ENCODE measurements around the gene ING5.
A peak's percentile ranks its signal among the peaks of the same experiment; 100 is the strongest.
"Not testable (repeated sequence)": the region's sequence is repeated elsewhere in the genome, so short reads cannot be mapped to it uniquely, and the experiment has no call there.

ING5 gene

DNA sequence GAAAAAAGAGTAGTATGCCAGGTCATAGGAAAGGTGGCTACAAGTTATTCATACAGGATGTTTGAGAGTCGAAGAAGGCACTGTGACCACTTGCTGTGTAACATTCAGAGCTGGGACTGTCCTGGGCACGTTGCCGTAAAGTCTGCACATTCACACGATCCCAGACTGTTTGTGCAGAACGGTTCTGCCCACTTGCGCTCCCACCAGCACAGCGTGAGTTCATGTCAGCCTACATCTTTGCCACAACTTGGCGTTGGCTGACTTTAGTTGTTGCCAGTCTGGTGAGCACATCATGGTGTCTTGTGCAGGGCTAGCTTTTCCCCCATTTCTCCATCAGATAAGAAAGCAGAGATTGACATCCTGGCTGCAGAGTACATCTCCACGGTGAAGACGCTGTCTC, 7.0 kb downstream of the ING5 start:
- DNase-seq: no peak

DNA sequence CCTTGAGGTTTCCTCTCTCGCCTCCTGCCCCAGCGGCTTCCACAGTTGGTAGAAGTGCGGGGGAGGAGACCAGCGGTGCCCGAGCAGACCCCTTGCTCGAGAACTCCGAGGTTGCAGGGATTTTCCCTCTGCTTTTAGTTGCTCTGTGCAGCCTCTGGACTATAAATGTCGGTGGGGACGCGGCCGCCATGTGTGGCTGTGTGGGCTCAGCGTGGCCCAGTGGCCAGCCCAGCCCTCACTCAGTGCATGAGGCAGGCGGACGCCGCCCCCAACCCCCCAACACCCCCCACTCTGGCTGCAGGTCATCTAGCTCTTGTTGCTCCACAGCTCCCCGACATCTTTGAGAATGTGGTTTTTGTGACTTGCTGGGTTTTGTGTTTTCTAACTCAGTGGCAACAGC, 17.3 kb downstream of the ING5 start:
- no peak for DNase-seq

DNA sequence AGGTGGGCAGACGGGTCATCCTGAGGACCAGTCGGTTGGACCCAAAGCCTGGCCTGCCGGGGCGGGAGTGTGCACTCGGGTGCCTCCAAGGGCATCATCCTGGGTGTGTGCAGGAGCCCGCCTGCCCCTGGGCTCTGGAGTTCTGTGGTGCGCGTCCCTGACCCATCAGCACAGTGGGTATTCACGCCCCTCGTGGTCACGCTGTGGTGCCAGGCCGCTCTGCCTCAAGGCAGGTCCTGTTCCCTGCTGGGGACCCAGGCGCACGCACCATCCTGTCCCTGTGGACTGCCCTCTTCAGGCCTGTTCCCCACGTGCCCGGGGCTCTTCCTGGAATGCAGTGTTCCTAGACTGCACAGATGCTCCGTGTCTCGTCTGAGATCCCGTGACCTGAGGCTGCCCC, 18.3 kb downstream of the ING5 start:
- DNase-seq: no peak

DNA sequence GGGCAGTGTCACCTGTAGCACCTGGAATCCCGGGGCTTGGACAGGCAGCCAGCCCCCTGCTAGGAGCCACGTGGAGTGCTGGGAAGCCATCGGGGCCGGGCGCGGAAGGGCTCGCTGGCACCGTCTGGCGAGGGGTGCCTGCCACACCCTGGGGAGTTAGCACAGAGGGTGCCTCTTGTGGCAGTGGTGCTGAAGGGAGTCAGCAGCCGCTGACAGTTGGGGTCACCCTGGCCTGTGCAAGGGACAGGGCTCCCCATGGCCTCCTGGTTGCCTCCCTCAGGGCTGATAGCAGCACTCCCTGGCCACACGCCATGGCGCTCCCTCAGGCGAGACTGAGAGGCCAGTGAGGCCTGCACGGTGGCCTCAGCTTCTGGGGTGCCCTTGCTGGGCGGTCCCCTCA, 18.7 kb downstream of the ING5 start:
- DNase-seq: no peak

DNA sequence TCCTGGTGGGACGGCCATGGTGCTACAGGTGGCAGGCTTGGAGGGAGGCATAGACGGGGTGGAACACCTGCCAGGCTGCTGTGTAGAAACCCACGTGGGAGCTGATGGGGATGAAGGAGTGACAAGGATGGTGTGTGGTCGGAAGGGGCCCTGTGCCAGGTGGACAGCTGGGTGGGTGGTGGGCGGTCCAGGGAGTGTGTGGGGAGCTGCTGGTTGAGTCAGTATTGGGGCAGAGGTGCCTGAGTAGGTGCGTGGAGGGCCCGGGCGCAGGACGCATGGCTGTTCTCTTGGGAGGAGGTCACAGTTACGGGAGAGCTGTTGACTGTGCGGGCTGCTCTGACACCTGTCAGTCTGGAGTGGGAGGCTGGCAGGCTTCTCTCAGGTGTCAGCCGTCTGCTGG, 20.0 kb downstream of the ING5 start:
- no peak for DNase-seq

DNA sequence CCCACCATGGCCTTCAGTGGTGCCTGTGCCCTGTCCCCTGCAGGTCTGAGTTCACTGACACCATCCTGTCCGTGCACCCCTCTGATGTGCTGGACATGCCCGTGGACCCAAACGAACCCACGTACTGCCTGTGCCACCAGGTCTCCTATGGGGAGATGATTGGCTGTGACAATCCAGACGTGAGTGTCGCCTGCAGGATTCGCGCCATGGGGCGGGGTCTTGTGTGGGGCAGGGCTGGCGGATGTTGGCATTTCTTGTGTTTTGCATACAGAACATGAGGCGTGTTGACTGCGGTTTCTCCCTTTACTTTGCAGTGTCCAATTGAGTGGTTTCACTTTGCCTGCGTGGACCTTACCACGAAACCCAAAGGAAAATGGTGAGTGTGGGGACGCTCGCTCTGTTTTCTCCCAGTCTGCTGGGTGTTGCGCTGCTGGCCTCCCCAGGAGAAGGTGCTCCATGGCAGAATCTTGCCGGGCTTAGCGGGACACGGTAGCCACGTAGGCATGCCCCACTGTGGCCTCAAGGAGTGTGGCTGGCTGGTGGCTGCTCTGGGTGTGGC, 21.1 kb downstream of the ING5 start:
- no peak for DNase-seq

DNA sequence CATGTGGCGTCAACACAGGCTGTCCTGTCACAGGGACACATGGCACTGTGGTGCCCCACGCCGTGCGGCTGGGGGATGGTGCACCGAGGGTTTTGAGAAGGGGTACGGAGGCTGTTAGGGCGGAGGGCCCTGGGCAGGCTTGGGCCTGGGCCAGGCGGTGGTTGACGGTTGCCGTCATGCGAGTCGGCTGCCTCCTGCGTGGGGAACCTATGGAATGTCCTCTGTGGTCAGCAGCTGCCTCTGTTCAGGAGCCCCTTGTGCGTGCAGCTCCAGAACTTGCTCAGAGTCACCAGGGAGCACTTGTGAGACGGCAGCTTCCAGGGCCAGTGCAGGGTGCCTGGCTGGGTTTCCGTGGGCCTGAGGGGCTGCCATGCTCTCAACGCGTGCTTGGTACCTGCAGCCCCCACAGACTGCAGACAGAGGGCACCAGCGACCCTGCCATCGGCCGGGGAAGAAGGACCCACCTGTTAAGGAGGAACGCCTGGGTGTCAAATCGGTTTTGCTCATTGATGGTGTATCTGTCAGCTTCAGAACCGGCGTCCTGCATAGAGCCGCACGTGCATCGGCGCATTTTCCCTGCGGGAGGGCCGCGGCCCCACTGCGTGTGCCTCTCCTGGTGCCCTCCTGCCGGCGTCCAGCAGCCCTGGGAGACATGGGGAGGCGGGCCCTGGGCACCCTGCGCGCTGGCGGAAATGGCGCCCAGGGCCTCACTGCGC, 22.6 kb downstream of the ING5 start:
- DNase-seq: no peak

DNA sequence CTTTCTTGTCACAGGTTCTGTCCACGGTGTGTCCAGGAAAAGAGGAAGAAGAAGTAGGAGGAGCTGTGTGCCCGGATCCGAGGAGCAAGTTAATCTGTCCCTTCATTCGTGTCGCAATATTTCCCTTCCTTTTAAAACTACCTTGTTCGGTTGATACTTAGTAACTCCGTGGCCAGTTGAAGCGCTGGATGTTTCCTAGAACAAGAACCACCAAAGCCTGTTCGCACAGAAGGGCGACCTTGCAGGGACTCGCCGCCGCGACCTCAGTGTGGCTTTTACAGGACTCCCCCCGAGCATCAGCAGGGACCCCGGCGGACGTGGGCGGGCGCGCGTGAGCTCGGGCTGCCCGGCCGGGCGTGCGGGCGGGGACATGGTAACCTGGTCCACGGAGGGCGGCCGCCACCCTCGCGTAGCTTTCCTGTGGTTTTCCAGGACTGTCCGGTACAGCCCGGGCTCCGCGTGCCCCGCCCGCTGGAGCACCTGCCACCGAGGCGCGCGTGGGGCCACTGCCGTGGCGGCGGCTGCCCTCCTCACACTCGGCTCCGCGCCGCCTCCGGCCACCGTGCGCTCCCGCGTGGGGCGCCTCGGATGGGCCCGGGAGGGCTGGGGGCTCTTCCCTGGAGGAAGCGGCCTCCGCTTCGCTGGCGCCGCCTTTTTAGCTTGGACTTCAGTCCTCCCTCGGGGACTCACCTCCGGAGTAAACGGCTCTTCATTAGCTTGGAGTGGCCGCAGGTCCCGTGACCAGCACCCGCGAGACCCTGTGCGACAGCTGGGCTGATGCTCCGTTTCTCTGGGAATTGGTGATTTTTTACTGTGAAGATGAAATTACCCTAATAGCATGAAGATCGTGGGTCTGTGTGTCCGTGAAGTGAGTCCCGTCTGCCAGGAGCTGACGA, 23.4 kb downstream of the ING5 start:
- DNase-seq: no peak

DNA sequence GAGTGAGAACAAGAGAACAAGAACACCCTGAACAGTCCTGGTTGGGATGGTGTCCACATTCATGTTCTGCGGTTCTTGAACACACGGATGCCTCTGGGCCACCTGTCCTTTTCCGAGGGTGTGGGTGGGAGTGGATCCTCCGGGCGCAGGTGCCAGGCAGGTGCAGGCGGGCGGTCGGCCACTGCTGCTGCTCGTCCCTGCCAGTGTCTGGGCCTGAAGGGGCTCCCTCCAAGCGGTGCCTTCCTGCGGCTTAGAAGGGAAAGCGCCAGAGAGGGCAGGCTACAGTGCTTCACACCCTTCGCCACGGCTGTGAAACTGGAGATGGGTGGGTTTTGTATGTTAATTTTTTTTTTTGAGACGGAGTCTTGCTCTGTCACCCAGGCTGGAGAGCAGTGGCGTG, 24.6 kb downstream of the ING5 start:
- peak in 1 of 3 experiments; percentile 5 for DNase-seq

DNA sequence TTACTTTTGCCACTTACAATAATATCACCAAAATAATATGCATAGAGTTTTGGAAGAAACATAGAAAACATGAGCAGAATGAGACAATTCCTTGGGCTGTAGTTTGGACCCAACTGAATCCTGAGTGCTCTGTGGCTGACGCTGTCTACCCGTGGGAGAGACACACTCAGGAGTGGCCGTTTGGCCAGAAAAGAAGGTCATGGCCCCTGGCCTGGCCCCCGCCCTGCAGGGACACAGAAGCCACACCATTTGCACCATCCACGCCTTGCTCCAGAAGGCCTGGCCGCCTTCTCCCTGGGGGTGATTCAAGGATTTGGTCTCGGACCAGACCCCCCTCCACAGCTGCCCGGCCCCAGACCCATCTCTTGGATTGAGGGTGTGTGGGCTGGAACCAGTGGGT, 26.2 kb downstream of the ING5 start:
- no peak for DNase-seq

DNA sequence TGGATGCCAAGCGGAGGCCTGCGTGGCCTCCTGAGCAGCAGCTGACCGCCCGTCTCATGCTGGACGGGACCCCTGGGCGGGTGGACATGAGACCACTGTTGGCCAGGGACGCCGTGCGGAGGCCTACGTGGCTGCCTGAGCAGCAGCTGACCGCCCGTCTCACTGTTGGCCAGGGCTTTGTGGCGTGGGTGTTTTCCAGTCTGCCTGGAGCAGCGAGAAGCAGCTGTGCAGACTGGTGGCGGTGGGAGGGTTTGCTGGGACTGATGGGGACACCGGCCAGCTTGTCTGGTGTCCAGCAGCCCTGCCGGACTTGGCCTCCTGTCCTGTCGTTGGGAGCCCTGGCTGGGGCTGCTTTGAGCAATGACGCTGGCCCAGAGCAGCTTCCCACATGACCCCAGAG, 26.8 kb downstream of the ING5 start:
- DNase-seq: no peak

DNA sequence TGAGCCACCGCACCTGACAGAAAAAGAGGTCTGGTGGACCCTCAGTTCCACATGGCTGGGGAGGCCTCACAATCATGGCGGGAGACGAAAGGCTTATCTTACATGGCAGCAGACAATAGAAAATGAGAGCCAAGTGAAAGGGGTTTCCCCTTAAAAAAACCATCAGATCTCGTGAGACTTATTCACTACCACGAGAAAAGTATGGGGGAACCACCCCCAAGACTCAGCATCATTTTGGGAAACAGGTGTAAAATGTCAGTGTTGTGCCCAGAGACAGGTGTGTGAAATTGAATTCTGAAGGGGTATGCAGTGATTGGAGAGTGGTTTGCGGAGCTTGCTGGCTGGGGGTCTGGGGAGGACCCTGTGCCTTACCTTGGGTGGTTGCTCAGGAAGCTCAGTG, 28.0 kb downstream of the ING5 start:
- no peak for DNase-seq

DNA sequence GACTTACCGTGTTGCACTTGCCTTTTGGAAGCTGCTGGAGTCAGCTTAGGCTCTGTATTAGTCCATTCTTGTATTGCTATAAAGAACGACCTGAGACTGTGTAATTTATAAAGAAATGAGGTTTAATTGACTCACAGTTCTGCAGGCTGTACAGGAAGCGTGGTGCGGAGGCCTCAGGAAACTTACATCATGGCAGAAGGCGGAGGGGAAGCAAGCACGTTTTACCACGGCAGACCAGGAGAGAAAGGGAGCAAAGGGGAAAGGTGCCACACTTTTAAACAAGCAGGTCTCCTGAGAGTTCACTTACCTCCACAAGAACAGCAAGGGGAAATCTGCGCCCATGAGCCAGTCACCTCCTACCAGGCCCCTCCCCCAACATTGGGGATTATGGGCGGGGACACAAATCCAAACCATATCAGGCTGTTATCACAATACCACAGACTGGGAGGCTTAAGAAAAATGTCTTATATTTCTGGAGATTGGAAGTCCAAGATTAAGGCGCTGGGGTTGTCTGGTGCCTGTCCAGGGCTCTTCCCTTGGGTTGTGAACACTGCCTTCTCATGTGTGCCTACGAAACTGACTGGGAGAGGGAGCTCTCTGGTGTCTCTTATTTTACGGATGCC, 28.9 kb downstream of the ING5 start:
- DNase-seq: no peak

DNA sequence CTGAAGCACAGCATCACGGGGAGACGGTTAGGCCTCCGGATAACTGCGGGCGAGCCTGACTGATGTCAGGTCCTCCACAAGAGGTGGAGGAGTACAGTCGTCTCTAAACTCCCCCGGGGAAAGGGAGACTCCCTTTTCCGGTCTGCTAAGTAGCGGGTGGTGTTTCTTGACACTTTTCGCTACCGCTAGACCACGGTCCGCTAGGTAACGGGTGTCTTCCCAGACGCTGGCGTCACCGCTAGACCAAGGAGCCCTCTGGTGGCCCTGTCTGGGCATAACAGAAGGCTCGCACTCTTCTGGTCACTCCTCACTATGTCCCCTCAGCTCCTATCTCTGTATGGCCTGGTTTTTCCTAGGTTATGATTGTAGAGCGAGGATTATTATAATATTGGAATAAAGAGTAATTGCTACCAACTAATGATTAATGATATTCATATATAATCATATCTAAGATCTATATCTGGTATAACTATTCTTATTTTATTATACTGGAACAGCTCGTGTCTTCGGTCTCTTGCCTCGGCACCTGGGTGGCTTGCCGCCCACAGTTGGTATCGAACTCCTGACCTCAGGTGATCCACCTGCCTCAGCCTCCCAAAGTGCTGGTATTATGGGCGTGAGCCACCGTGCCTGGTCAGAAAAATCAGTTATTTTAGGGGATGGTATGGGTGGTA, 30.8 kb downstream of the ING5 start:
- DNase-seq: not testable (repeated sequence)

DNA sequence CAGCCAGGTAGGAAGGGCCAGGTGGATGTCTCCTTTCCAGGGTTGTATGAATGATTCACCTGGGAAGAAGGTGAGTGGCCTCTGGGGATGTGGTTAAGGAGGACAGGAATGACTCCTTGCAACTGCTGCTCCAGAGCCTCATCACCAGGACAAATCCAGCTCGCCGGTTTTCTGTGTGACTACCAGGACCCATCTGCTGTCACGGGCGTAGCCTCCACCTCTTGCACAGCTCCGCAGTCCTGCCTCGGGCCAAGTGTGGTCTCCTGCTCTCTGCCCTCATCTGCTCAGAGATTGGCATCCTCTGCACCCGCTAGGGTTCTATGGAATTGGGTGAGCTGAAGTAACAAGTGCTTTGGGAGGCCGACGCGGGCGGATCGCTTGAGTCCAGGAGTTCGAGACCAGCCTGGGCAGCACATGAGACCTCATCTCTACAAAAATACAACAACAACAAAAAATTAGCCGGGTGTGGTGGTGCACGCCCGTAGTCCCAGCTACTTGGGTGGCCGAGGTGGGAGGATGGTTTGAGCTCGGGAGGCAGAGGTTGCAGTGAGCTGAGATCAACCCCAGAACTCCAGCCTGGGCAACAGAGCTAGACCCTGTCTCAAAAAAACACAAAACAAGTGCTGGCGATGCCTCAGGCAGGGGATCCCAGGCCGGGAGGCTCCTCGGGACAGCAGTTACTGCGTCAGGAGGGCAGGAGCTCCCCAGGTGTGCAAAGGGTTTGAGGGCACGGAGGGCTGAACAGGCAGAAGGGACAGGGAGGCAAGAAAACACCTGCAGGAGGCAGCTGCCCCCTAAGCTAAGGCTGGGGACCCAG, 31.8 kb downstream of the ING5 start:
- no peak for DNase-seq

DNA sequence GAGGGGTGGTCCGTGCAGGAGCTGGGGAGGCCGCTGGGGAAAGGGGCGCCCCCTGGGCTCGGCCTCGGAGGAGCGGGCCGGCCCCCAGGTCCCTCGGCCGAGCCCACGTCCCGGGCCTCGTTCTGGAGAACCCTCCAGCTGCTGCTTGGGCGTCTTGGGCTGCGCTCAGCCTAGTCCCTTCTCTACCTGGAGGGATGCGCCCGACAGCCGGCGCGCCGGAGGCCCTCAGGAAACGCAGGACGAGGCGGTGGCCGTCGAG, 32.3 kb downstream of the ING5 start:
- DNase-seq: no peak

DNA sequence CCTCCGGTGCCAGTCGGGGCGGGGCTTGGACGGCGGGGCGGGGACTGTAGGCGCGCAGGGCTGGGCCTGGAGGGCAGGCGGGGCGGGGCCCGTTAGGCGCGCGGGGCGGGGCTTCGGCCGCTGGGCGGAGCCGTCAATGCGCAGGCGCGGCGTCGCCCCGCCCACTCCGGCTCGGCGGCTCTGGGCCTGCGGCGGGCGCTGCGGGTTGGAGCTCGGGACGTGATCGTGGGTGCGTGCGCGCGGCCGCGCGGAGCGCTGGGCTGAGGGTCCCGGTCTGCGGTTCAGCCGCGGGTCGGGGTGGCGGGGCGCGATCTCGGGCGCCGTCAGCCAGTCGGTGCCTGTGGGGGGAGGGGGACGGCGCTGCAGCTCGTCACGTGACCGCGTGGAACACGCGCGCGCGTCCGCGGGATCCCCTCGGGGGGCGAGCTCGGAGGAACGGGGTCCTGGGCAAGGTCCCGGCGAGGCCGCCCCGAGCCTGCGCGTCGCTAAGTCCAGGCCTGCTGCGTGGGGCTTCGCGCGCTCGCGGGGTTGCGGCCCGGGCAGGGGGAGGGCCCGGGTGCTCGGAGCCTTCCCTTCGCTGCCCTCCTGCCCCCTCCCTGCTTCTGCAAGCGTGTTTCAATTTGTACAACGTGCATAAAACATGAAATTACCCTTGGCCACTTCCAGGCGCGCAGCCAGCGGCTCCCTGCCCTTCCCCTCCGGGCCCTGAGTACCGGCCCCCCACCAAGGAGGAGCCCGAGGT, 32.8 kb downstream of the ING5 start, which contains the start of gene D2HGDH:
D2HGDH (plus strand) TSS at position 164 of the 742 bp plus-strand sequence. CDS start 595 bp downstream, outside the sequence.
- DNase-seq: peak; percentile 80 to 89 (median 88)

DNA sequence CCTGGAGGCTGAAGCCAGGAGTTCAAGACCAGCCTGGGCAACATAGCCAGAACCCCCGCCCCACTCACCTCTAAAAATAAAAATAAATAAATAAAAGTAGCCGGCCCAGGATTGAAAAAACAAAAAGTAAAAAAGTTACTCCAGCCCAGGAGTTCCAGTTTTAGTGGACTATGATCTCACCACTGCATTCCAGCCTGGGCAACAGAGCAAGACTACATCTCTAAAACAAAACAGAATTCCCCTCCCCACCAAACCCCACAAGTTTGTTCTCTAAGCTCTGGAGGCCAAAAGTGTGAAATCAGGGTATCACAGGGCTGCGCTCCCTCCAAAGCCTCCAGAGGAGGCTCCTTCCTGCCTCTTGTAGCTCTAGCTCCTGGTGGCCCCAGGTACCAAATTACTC, 34.3 kb downstream of the ING5 start:
- no peak for DNase-seq

DNA sequence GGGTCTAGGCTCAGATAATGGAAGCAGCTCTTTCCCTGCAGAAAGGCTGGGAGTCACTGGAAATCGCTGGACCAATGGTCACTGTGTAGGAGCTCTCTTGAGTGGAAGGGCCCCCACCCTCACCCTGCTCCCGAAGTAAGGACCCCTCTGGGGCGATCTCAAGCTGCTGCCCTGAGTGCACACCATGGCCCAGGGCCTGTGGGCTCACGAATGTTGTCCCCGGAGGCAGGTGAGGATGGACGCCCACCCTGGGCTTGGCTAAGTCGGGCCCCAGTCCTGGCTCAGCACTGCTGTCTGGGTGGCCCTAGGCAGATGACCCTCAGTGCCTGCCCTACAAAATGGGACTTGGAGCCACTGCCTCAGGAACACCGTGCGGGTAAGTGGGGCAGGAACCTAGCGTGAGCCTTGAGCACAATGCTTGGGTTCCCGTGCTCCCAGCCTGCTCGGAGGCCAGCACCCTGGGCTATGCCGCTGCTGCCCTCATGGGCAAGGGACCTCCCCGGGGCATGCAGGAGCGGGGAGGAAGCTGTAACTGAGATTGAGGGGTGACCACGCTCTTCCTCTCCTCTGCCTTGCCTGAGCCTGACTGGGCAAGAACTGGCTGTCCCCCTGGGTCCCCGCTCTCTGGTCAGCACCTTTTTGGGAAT, 36.3 kb downstream of the ING5 start:
- no peak for DNase-seq

DNA sequence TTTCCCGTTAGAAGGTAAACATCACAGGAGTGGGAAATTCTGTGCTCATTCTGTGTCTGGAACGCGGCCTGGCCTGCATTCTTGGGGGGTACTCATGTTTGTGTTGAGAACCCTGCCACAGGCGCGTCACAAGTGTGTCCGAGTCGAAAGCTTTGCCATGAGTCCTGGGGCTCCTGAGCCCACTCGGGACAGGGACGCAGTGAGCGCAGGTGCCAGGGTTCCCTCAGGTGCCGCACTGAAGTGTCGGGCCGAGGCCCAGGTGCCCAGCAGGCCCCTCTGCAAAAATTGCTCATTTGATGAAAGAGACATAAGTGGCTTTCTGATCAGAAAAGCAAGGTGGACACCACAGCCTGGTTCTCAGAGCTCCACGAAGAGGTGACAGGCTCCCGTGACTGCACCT, 37.3 kb downstream of the ING5 start:
- no peak for DNase-seq

DNA sequence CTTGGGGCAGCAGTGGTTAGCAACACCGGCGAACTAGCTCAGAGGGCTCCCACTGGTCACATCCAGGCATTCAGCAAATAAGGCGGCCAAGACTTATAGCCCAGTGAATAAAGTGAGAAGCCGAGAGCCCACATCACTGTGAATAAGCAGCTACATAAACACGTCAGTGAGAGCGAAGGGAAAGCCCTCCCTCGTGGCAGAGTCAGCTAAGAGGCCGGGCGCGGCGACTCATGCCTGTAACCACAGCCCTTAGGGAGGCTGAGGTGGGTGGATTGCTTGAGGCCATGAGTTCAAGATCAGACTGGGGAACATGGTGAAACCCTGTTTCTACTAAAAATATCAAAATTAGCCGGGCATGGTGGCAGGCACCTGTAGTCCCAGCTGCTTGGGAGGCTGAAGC, 37.8 kb downstream of the ING5 start:
- no peak for DNase-seq
